GM12891 (cell line): ENCODE data around the gene SMG7.

Experiments
- DNase-seq: peaks from one replicate; pipeline ENCODE4 v3.0.0; 2011; ENCODE audit warnings: low spot score; ENCODE audit not compliant: insufficient read length
- FAIRE-seq: peaks from 2 replicates; lab custom pipeline; 2011; peaks lifted over from hg19 to GRCh38; lab: Jason Lieb, UNC
- PAX5 ChIP-seq: IDR thresholded peaks from 2 replicates; pipeline ENCODE4 v1.6.1; 2011; ENCODE audit warnings: low read length, moderate library complexity, mild to moderate bottlenecking; ENCODE audit not compliant: insufficient read depth, severe bottlenecking
- POLR2A ChIP-seq: IDR thresholded peaks from 2 replicates; pipeline ENCODE4 v1.6.1; 2011; ENCODE audit warnings: low read depth, low read length, control low read depth
- POLR2AphosphoS5 ChIP-seq: IDR thresholded peaks from 2 replicates; pipeline ENCODE4 v1.6.1; 2011; ENCODE audit warnings: low read depth, low read length, control low read depth
- POU2F2 ChIP-seq: IDR thresholded peaks from 2 replicates; pipeline ENCODE4 v1.6.1; 2011; ENCODE audit warnings: low read depth, mild to moderate bottlenecking, control low read depth, low read length, moderate library complexity
- SPI1 ChIP-seq: IDR thresholded peaks from 2 replicates; pipeline ENCODE4 v1.6.1; 2011; ENCODE audit warnings: low read depth, low read length, control low read depth
- TAF1 ChIP-seq: IDR thresholded peaks from 2 replicates; pipeline ENCODE4 v1.6.1; 2011; ENCODE audit warnings: low read depth, low read length, control low read depth

Gene SMG7

DNA sequence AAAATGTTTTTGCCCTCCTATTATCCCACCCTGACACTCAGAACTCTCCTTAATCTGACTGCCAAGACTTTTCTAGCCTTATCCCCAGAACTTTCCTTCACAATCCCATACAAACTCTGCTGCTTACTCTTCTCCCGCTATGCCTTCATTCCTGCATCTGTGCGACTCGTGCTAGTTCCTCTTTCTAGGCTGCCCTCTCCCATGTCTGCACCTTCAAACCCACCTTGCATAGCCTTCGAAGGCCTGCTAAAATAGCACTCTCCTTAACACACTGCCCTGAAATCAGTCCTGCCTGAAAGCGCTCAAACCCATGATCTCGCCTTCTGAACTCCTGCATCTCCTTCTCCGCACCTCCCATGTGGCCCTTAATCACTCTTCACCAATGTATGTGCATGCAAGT, 120.4 kb downstream of the SMG7 start:
- FAIRE-seq (no peak), DNase-seq (no peak)
- TF ChIP-seq PAX5: no peak
- no peak for TF ChIP-seq POLR2A
- TF ChIP-seq SPI1: peak; percentile 64

DNA sequence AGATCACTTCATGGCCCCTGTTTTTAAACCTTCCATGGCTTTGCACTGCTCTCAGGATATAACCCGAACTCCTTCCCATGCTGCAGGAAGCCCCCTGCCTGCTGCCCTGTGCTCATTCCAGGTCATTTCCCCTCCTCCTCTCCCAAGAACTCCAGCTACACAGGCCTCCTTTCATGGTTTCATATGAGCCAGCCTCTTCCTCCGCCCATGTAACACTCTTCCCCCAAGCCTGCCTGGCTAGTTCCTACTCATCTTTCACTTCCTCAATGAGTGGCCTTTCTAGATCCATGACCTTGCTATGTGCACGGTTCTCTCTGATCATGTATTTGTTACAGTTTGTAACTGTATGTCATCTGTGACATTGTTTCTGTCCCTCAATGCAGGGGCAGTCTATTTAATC, 121.1 kb downstream of the SMG7 start:
- no peak for DNase-seq
- TF ChIP-seq PAX5 (no peak), POLR2AphosphoS5 (no peak), POLR2A (no peak), SPI1 (peak; percentile 97)
- peak; percentile 94 for FAIRE-seq

DNA sequence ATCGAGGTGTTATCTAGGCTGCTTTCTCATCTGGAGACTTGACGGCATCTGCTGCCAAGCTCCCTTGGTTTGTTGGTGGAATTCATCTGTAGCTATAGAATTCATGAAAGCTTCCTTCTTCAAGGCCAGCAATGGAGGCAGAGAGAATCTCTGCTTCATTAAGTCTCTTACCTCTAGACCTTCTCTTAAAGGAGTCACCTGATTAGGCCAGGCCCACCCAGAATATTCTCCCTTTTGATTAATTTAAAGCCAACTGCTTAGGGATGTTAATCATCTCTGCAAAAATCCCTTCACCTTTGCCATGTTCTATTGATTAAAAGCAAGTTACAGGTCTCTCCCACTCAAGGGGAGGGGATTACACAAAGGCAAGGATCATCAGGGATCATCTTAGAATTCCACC, 123.2 kb downstream of the SMG7 start:
- DNase-seq (no peak), FAIRE-seq (no peak)
- TF ChIP-seq PAX5 (no peak), POLR2AphosphoS5 (no peak), TAF1 (no peak), SPI1 (no peak), POU2F2 (no peak), POLR2A (no peak)

DNA sequence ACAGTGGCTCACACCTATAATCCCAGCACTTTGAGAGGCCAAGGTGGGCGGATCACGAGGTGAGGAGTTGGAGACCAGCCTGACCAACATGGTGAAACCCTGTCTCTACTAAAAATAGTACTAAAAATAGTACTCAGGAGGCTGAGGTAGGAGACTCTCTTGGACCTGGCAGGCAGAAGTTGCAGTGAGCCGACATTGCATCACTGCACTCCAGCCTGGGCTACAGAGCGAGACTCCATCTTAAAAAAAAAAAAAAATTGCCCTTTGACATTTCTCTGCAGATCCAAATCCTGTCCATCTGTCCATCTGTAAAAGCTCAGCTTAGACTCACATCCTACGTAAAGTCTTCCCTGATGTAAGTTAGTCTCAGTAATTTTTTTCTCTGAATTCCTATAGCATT, 124.2 kb downstream of the SMG7 start:
- TF ChIP-seq SPI1 (no peak), POU2F2 (no peak)
- FAIRE-seq: no peak

DNA sequence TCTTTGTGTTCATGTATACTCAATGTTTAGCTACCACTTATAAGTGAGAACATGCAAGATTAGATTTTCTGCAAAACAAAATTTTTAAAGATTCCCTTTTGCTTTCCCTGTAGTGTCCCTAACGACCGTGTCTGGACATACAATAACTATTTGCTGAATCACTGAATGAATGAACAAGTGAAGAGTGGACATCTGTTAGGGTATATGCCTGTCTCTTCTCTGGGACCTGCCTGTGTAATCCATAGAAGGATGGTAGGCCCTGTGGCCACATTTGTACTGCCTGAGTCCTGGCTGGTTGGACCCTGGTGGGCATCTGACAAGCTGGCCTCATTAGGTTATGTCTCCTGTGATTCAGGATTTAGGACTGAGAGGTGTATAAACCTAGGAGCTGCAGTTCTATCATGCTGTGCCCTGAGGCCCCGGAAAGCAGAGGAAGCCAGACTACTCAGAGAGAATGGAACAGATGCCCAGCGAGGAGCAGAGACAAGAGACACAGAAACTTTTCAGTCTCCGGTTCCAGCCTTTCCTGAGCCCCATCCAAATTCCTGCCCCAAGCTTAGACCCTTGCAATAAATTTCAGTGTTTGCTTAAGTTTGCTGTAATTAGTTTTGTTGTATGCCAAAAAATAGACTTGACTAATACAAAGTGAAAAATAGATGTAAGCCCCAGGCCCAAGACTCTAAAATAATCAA, 125.5 kb downstream of the SMG7 start:
- no peak for FAIRE-seq
- DNase-seq: no peak

More for the DNA sequence above, 124.2 kb downstream of the SMG7 start:
- DNase-seq: no peak

DNA sequence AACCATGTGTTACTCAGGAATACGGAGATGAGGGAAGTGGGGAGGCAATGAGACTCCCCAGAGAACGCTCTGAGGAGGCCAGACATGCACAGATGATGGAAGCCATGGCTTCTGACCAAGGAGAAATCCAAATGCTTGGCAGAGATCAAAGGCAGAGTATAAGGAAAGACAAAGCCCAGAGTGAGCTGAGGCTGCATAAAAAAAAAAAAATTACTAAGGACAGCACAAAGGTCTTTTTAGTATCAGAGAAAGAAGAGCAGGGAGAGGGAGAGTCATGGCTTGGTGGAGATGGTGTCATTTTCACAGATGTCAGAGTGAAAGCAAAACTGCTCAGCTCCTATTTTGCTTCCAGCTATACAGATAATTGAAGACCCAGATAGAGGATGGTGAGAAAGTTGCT, 126.1 kb downstream of the SMG7 start:
- no peak for TF ChIP-seq POLR2AphosphoS5
- no peak for TF ChIP-seq POU2F2
- no peak for TF ChIP-seq TAF1
- no peak for TF ChIP-seq PAX5
- no peak for TF ChIP-seq SPI1
- TF ChIP-seq POLR2A: no peak
- FAIRE-seq: peak; percentile 45

More for the DNA sequence above, 125.5 kb downstream of the SMG7 start:
- TF ChIP-seq POU2F2 (no peak), PAX5 (no peak), POLR2A (no peak), SPI1 (no peak), TAF1 (no peak), POLR2AphosphoS5 (no peak)

DNA sequence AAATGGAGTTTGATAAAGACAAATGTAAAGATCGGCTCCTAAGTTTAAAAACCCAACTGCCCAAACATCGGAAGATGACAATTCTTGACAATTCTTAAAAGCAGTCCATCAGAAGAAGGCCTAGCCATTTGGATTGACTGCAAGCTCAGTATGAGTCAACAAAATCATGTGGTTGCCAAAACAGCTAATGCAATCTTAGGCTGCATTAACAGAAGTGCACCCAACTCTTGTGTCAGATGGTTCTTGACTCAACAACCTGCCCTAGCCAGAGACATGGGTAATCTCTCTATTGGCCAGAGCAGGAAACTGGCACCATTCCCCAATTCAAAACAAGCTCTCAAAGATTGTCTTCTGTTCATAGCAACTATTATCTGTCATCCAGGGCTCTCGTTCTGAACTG, 127.8 kb downstream of the SMG7 start:
- TF ChIP-seq PAX5: no peak
- no peak for TF ChIP-seq POLR2A
- no peak for TF ChIP-seq POU2F2
- peak; percentile 18; the same call in 1 of the 2 replicates for TF ChIP-seq SPI1
- no peak for TF ChIP-seq POLR2AphosphoS5
- TF ChIP-seq TAF1: no peak
- DNase-seq: no peak
- no peak for FAIRE-seq

More for the DNA sequence above, 126.1 kb downstream of the SMG7 start:
- no peak for DNase-seq

DNA sequence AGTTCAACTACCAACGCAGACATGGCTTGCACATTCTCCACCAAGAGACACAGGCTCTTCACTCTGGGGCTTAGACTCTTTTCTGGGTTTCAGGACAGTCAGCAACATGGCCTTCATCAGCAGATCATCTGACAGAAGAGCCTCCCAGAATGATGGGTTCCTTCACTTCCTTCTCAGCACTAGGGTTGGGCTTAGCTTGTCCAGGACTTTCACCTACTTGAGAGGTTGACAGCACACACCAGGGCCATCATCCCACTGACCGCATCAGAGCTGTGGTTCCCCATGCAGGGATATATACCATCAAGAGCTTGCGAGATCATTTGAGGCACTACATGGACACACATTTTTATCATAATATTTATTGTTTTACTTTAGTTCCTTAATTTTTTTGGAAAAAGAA, 128.3 kb downstream of the SMG7 start:
- TF ChIP-seq PAX5 (no peak), POLR2A (no peak), POLR2AphosphoS5 (no peak), TAF1 (no peak)
- FAIRE-seq (no peak), DNase-seq (no peak)

DNA sequence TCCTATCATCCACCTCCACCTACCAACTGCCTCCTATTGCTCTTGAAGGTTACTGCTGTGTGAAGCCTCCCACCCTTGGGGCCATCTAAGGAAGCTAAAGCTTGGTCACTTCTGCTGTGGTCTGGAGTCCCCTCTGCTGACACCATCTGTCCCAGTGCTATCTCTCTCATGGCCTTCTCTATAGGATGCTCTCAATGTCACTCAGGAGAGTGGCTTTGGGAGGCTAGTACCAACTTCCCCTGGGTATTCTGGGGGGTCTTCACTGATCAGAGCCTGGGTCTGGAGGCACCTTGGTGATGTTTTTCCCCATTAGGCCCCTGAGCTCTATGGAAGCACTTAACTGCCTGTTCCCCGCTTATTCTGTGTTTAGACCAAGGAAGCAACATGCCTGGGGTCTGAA, 130.2 kb downstream of the SMG7 start:
- FAIRE-seq: no peak
- TF ChIP-seq POU2F2: no peak
- no peak for TF ChIP-seq TAF1
- no peak for TF ChIP-seq SPI1
- TF ChIP-seq POLR2AphosphoS5: no peak
- no peak for TF ChIP-seq PAX5
- no peak for TF ChIP-seq POLR2A
- DNase-seq: no peak
